ENCODE measurements around the gene SLFN12.

GRCh38 chr17:35428229-35428628, 4.1 kb downstream of the SLFN12 start:
- TF ChIP-seq CTCF (IDR thresholded peaks at IDR 0.05) (no peak), EP300 (IDR thresholded peaks at IDR 0.05) (no peak), POLR2A (IDR thresholded peaks at IDR 0.05) (no peak)
